Liver (tissue), 3 donors: Measurements from ENCODE around the gene PCDHA3.

Experiments
- CTCF ChIP-seq: fragments of 150-350 bp; IDR thresholded peaks from 2 replicates; pipeline ENCODE4 v1.5.1; 2017; ENCODE audit warnings: improper control_type of control experiment, low read depth, low read length; ENCODE audit not compliant: missing input control
- NR2F2 ChIP-seq: IDR thresholded peaks from 2 replicates; pipeline ENCODE4 v1.6.1; 2016; ENCODE audit warnings: antibody characterized with exemption
- RAD21 ChIP-seq, 2 donors: IDR thresholded peaks; 2 replicates each; pipeline ENCODE4 v1.6.1; 2016; ENCODE audit warnings: antibody characterized with exemption in 2 of 2, mild to moderate bottlenecking in 2 of 2
- REST ChIP-seq: IDR thresholded peaks from 2 replicates; pipeline ENCODE4 v1.6.1; 2016; ENCODE audit warnings: antibody characterized with exemption, mild to moderate bottlenecking
- TAF1 ChIP-seq: conservative IDR thresholded peaks from 2 replicates; pipeline ENCODE4 v1.6.1; 2016; ENCODE audit warnings: antibody characterized with exemption, mild to moderate bottlenecking
- YY1 ChIP-seq: IDR thresholded peaks from 2 replicates; pipeline ENCODE4 v1.6.1; 2016; ENCODE audit warnings: antibody characterized with exemption, mild to moderate bottlenecking
- ZBTB33 ChIP-seq: IDR thresholded peaks from 2 replicates; pipeline ENCODE4 v1.6.1; 2016; ENCODE audit warnings: antibody characterized with exemption
- donor health status: healthy.
- donor health status: healthy.

- TF ChIP-seq CTCF (no peak), RAD21 (IDR thresholded peaks at IDR 0.05) (no peak), REST (no peak), ZBTB33 (no peak), NR2F2 (no peak), YY1 (no peak), TAF1 (no peak)
These were observed 33.4 kb upstream of the PCDHA3 start for GRCh38 chr5:140767444-140767843.
